AG10803 (cell line): ENCODE measurements around the gene PGC.

ENCODE experiments used
- DNase-seq: peaks from one replicate; pipeline ENCODE4 v3.0.0; 2010; ENCODE audit warnings: low read depth
- H3K4me3 ChIP-seq: 2 replicates; pipeline ENCODE4 v1.5.1; 2011; ENCODE audit warnings: mild to moderate bottlenecking, low read length, control low read depth
- CTCF ChIP-seq: conservative IDR thresholded peaks from 2 replicates; pipeline ENCODE4 v1.5.1; 2011; ENCODE audit warnings: mild to moderate bottlenecking, low read length, control low read depth, inconsistent platforms

The PGC gene

GRCh38 chr6:41781366-41781730 is 34.2 kb upstream of the PGC start:
- DNase-seq, result no peak
- H3K4me3 ChIP-seq, result no peak overlapping the region; the same call in 1 of the 2 replicates
- TF ChIP-seq CTCF, result no peak

- H3K4me3 ChIP-seq, result peak within 1 kb of the TSS; percentile 79
- DNase-seq, result no peak
- TF ChIP-seq CTCF, result no peak
Measured at GRCh38 chr6:41780551-41781365, 33.6 kb upstream of the PGC start, which contains the start of gene PRICKLE4. PRICKLE4 (plus strand) TSS chr6:41780782; CDS start chr6:41783474, 2,692 bp downstream.

GRCh38 chr6:41779788-41780550 is 32.8 kb upstream of the PGC start, which contains the start of gene FRS3:
FRS3 (minus strand) TSS chr6:41779900; CDS start chr6:41776987, 2,913 bp downstream.
- peak; percentile 92 for DNase-seq
- H3K4me3 ChIP-seq, result peak within 1 kb of the TSS; percentile 79
- TF ChIP-seq CTCF, result peak; percentile 74

- DNase-seq, result no peak
- H3K4me3 ChIP-seq, result peak overlapping the region; percentile 79
- TF ChIP-seq CTCF, result no peak
Measured at GRCh38 chr6:41779336-41779735, 32.1 kb upstream of the PGC start.

GRCh38 chr6:41778895-41779294 is 31.7 kb upstream of the PGC start:
- H3K4me3 ChIP-seq, result peak overlapping the region; percentile 79
- no peak for TF ChIP-seq CTCF
- DNase-seq, result no peak

GRCh38 chr6:41777551-41778285 is 30.5 kb upstream of the PGC start:
- TF ChIP-seq CTCF, result no peak
- no peak overlapping the region for H3K4me3 ChIP-seq
- no peak for DNase-seq
